K562 (cell line): ENCODE data around the gene HNRNPF. TPM values are rescaled to one million over a fixed set of nuclear protein-coding genes. Genes with fewer than 3 reads are reported as not detected.
A peak's percentile ranks its signal among the peaks of the same experiment; 100 is the strongest.

Experiments used
- ASH1L ChIP-seq: fragments of 450-650 bp; IDR thresholded peaks from 2 replicates; pipeline ENCODE4 v1.6.1; 2018; ENCODE audit warnings: borderline replicate concordance, mild to moderate bottlenecking, low read depth; ENCODE audit not compliant: partially characterized antibody
- BDP1 ChIP-seq: IDR thresholded peaks from 3 replicates; pipeline ENCODE4 v1.6.1; 2011; ENCODE audit not compliant: insufficient read length, insufficient read depth
- CCAR2 ChIP-seq: fragments of 200-400 bp; formaldehyde crosslinking; IDR thresholded peaks from 2 replicates; pipeline ENCODE4 v1.6.1; 2017; ENCODE audit warnings: mild to moderate bottlenecking, low read depth, low read length
- CTCF ChIP-seq, 3 experiments: IDR thresholded peaks in 2 of 3; conservative IDR thresholded peaks in 1 of 3; 2 replicates each; pipeline ENCODE4 v1.5.1; 2011 to 2012; ENCODE audit warnings: low read length in 3 of 3, mild to moderate bottlenecking in 3 of 3, control low read depth in 2 of 3, improper control_type of control experiment in 1 of 3, inconsistent platforms in 1 of 3, low read depth in 1 of 3, mixed read lengths in 1 of 3, moderate library complexity in 1 of 3; ENCODE audit not compliant: insufficient read depth in 2 of 3
- DPF2 ChIP-seq: fragments of 450-650 bp; IDR thresholded peaks from 2 replicates; pipeline ENCODE4 v1.6.1; 2016
- E2F3 ChIP-seq: fragments of 250-450 bp; sonication (Bioruptor Pico); IDR thresholded peaks from 2 replicates; pipeline ENCODE4 v1.4.0; 2020; ENCODE audit warnings: mild to moderate bottlenecking
- ELF4 ChIP-seq: fragments of 450-650 bp; formaldehyde crosslinking; IDR thresholded peaks from 2 replicates; pipeline ENCODE4 v1.4.0; 2022; ENCODE audit warnings: missing genetic modification characterization
- GMEB1 ChIP-seq: fragments of 250-450 bp; sonication (Bioruptor Pico); IDR thresholded peaks from 2 replicates; pipeline ENCODE4 v1.4.0; 2020; ENCODE audit warnings: mild to moderate bottlenecking
- HDGF ChIP-seq: fragments of 450-650 bp; IDR thresholded peaks from 2 replicates; pipeline ENCODE4 v1.6.1; 2016
- HLTF ChIP-seq: fragments of 450-650 bp; IDR thresholded peaks from 2 replicates; pipeline ENCODE4 v1.6.1; 2016
- KDM4B ChIP-seq, 2 experiments: fragments of 450-650 bp in 1 of 2; sonication (generic) in 1 of 2; IDR thresholded peaks; 2 replicates each; pipeline ENCODE4 v1.6.1; 2016 to 2017; ENCODE audit warnings: borderline replicate concordance in 2 of 2, antibody characterized with exemption in 1 of 2, low read depth in 1 of 2, mild to moderate bottlenecking in 1 of 2
- MAFG ChIP-seq: fragments of 450-650 bp; conservative IDR thresholded peaks from 2 replicates; pipeline ENCODE4 v1.6.1; 2016; ENCODE audit warnings: missing genetic modification characterization, missing compliant biosample characterization
- MYBL2 ChIP-seq, 2 experiments: fragments of 450-650 bp in 1 of 2; sonication (generic) in 1 of 2; formaldehyde crosslinking in 1 of 2; IDR thresholded peaks; 2 replicates each; pipeline versions ENCODE4 v1.6.1 to v1.8.1; 2017 to 2022; ENCODE audit warnings: borderline replicate concordance in 1 of 2, inconsistent platforms in 1 of 2, low read depth in 1 of 2, mild to moderate bottlenecking in 1 of 2, missing genetic modification reagents in 1 of 2, moderate library complexity in 1 of 2
- NELFE ChIP-seq: IDR thresholded peaks from 2 replicates; pipeline ENCODE4 v1.6.1; 2011; ENCODE audit warnings: mild to moderate bottlenecking; ENCODE audit not compliant: insufficient read depth, insufficient read length
- NFRKB ChIP-seq: fragments of 450-650 bp; IDR thresholded peaks from 2 replicates; pipeline ENCODE4 v1.6.1; 2016; ENCODE audit warnings: low read depth
- NONO ChIP-seq, 2 experiments: fragments of 200-400 bp in 1 of 2; fragments of 450-650 bp in 1 of 2; formaldehyde crosslinking in 1 of 2; IDR thresholded peaks; 2 replicates each; pipeline ENCODE4 v1.6.1; 2017; ENCODE audit warnings: low read depth in 2 of 2, mild to moderate bottlenecking in 2 of 2, moderate library complexity in 2 of 2, low read length in 1 of 2
- NR2C2 ChIP-seq, 2 experiments: fragments of 200-800 bp in 1 of 2; sonication (Bioruptor generic) in 1 of 2; sonication (generic) in 1 of 2; formaldehyde crosslinking in 1 of 2; IDR thresholded peaks; 2 replicates each; pipeline versions ENCODE4 v1.6.1 to v1.8.0; 2016 to 2022; ENCODE audit warnings: mild to moderate bottlenecking in 1 of 2, missing compliant biosample characterization in 1 of 2, missing genetic modification characterization in 1 of 2, missing genetic modification reagents in 1 of 2
- PHF21A ChIP-seq: fragments of 450-650 bp; IDR thresholded peaks from 2 replicates; pipeline ENCODE4 v1.6.1; 2017; ENCODE audit warnings: low read depth, borderline replicate concordance
- POLR2AphosphoS2 ChIP-seq: IDR thresholded peaks from 2 replicates; pipeline ENCODE4 v1.6.1; 2012; ENCODE audit warnings: low read length, improper control_type of control experiment
- SIRT6 ChIP-seq: IDR thresholded peaks from one replicate; pipeline ENCODE4 v1.6.1; 2012; ENCODE audit warnings: low read depth, mild to moderate bottlenecking, control low read depth, inconsistent platforms, low read length, moderate library complexity
- TCFL5 ChIP-seq: fragments of 250-450 bp; sonication (Bioruptor Pico); conservative IDR thresholded peaks from 2 replicates; pipeline ENCODE4 v1.6.1; 2021; ENCODE audit warnings: mild to moderate bottlenecking, moderate library complexity, matching md5 sums
- YY1 ChIP-seq, 3 experiments: IDR thresholded peaks; 2 replicates each; pipeline ENCODE4 v1.6.1; 2011; ENCODE audit warnings: low read length in 2 of 3, mild to moderate bottlenecking in 2 of 3, moderate library complexity in 2 of 3, borderline replicate concordance in 1 of 3, control low read depth in 1 of 3, low read depth in 1 of 3; ENCODE audit not compliant: insufficient read depth in 3 of 3, insufficient replicate concordance in 2 of 3, control insufficient read depth in 1 of 3, insufficient read length in 1 of 3; ENCODE audit errors: extremely low read depth in 1 of 3
- ZBTB1 ChIP-seq: sonication (generic); formaldehyde crosslinking; IDR thresholded peaks from 2 replicates; pipeline ENCODE4 v1.8.1; 2023; ENCODE audit warnings: missing genetic modification reagents, low read depth, mild to moderate bottlenecking, borderline replicate concordance
- ZBTB9 ChIP-seq: fragments of 450-650 bp; formaldehyde crosslinking; IDR thresholded peaks from 2 replicates; pipeline ENCODE4 v1.4.0; 2020; ENCODE audit warnings: mild to moderate bottlenecking, moderate library complexity
- polyA plus RNA-seq, 8 experiments: library from polyadenylated mRNA; depleted of rRNA in 4 of 8; stranded (reverse) in 5 of 8; unstranded in 3 of 8; fragments of >200 nt; fragmentation: Nextera tagmentation in 2 of 8; fragmentation: Illumina TruSeq in 1 of 8; extraction: Ambion mirVana in 2 of 8; extraction: Trizol in 1 of 8; gene quantifications; 2 replicates each; pipeline versions ENCODE4 v1.2.1 to v1.2.3, GENCODE V29; 2011 to 2014; ENCODE audit warnings: inconsistent platforms in 1 of 8, missing spikeins in 1 of 8
- total RNA-seq, 7 experiments: library from RNA; depleted of rRNA in 6 of 7; stranded (reverse); fragments of >200 nt in 6 of 7; fragmentation: Illumina TruSeq in 2 of 7; extraction: Trizol in 2 of 7; gene quantifications; 2 replicates each; pipeline versions ENCODE4 v1.2.1 to v1.2.3, GENCODE V29; 2011 to 2021; ENCODE audit warnings: low replicate concordance in 1 of 7

Gene HNRNPF
- total and polyA plus RNA-seq, 9 of the 15 experiments (the other 6 are each of a cell fraction or from before 2014, with no cell fraction given), result 192 to 489 (median 416) TPM

GRCh38 chr10:43407148-43407575, 1.8 kb downstream of the HNRNPF start (continued):
- TF ChIP-seq GMEB1 (CRISPR knock-in tag) (peak; percentile 42; the same call in 1 of the 2 replicates), ZBTB1 (no peak), HDGF (no peak), NONO (IDR thresholded peaks at IDR 0.05; ENCODE audit: low read depth in 2 of 2, low read length in 1 of 2) (no peak), E2F3 (CRISPR knock-in tag) (peak; percentile 81; the same call in 1 of the 2 replicates), ASH1L (no peak), ZBTB9 (CRISPR knock-in tag) (peak; percentile 59; the same call in 1 of the 2 replicates), NELFE (no peak), CTCF (IDR thresholded peaks at IDR 0.05 in 2 of 3, conservative IDR thresholded peaks at IDR 0.05 in 1 of 3; ENCODE audit: insufficient read depth in 2 of 3, low read depth in 1 of 3, low read length in 3 of 3) (no peak), HLTF (no peak), POLR2AphosphoS2 (no peak), DPF2 (no peak), MAFG (tag) (no peak), ELF4 (CRISPR knock-in tag) (no peak), MYBL2 (IDR thresholded peaks at IDR 0.05; ENCODE audit: low read depth) (no peak), MYBL2 (CRISPR knock-in tag; IDR thresholded peaks at IDR 0.05; ENCODE audit: borderline replicate concordance) (no peak), TCFL5 (CRISPR knock-in tag) (no peak), YY1 (IDR thresholded peaks at IDR 0.05; ENCODE audit: borderline replicate concordance in 1 of 3, control insufficient read depth in 1 of 3, extremely low read depth in 1 of 3, insufficient read depth in 3 of 3, insufficient read length in 1 of 3, insufficient replicate concordance in 2 of 3, low read depth in 1 of 3, low read length in 2 of 3) (peak in 2 of 3 experiments; percentile 45 to 79), NFRKB (no peak; the same call in 1 of the 2 replicates), NR2C2 (CRISPR knock-in tag; IDR thresholded peaks at IDR 0.05) (no peak), NR2C2 (tag; IDR thresholded peaks at IDR 0.05) (peak; percentile 79), SIRT6 (no peak), KDM4B (IDR thresholded peaks at IDR 0.05; ENCODE audit: borderline replicate concordance in 2 of 2, low read depth in 1 of 2) (no peak), BDP1 (no peak), CCAR2 (no peak), PHF21A (no peak)
